Measurements from ENCODE around the gene GPX1.
A peak's percentile ranks its signal among the peaks of the same experiment; 100 is the strongest.
"Not testable (repeated sequence)": the region's sequence is repeated elsewhere in the genome, so short reads cannot be mapped to it uniquely, and the experiment has no call there.

Gene GPX1

DNA sequence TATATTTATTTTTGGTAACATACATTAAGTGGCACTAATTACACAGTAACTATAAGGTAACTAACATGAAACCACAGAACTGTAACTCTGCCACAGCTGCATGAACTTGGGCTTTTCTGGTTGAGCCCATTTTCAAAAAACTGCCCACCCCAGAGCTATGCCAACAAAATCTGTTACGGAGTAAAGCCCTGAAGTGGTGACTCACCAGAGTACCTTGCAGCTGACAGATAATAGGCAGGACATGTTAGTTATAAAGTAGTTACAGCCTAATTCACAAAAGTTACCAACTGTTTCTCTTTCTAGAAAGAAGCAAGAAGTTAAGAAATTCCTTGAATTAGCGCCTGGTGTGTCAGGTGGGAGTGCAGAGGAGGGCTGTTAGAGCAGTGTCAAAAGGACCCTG is 1.5 kb upstream of the GPX1 start:
- TF ChIP-seq, protein P1, sequence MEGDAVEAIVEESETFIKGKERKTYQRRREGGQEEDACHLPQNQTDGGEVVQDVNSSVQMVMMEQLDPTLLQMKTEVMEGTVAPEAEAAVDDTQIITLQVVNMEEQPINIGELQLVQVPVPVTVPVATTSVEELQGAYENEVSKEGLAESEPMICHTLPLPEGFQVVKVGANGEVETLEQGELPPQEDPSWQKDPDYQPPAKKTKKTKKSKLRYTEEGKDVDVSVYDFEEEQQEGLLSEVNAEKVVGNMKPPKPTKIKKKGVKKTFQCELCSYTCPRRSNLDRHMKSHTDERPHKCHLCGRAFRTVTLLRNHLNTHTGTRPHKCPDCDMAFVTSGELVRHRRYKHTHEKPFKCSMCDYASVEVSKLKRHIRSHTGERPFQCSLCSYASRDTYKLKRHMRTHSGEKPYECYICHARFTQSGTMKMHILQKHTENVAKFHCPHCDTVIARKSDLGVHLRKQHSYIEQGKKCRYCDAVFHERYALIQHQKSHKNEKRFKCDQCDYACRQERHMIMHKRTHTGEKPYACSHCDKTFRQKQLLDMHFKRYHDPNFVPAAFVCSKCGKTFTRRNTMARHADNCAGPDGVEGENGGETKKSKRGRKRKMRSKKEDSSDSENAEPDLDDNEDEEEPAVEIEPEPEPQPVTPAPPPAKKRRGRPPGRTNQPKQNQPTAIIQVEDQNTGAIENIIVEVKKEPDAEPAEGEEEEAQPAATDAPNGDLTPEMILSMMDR (IDR thresholded peaks at IDR 0.05; ENCODE audit: control extremely low read depth, extremely low read depth, low read depth, missing control alignments), result no peak
- DNase-seq (ENCODE audit: extremely low spot score), result no peak
- CTCF ChIA-PET, result interaction anchor here (1.3 to 1.6 kb wide), 4 partner anchors 10 to 20 kb away, joined by 3 to 8 read pairs (median 7); partner anchors contain the start of gene USP4
- POLR2A ChIA-PET, result interaction anchor here (0.6 to 1.4 kb wide), 3 partner anchors 20 to 52 kb away, joined by 3 to 8 read pairs (median 5); partner anchors contain the start of genes RHOA, TCTA and USP4

DNA sequence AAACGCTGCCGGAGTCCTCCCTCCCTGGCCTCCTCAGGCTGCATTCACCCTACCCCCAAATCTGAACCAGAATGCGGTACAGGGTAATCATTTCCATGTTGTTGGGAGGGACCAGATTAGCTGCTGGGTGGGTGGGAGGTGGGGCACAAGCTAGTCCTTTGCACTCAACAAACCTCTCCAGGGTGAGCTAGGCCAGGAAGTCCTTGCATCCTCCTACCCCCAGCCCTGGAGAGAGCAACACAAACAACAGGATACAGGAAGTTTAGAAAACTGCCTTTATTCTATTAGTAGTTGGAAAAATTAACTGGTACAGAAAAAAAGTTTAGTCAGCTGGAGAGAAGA is 702 bp upstream of the GPX1 start:
- ChIA-PET CTCF (interaction anchor here (1.2 to 1.3 kb wide), 3 partner anchors 9 to 19 kb away, joined by 3 to 8 read pairs (median 7); partner anchors contain the start of gene USP4), POLR2A (interaction anchor here (0.6 to 2.1 kb wide), 5 partner anchors 14 to 53 kb away, joined by 3 to 11 read pairs (median 5); partner anchors contain the start of genes RHOA, TCTA and USP4)
- TF ChIP-seq, protein P1 (IDR thresholded peaks at IDR 0.05; ENCODE audit: control extremely low read depth, extremely low read depth, low read depth, missing control alignments), result no peak
- peak; percentile 34 for DNase-seq (ENCODE audit: extremely low spot score)

DNA sequence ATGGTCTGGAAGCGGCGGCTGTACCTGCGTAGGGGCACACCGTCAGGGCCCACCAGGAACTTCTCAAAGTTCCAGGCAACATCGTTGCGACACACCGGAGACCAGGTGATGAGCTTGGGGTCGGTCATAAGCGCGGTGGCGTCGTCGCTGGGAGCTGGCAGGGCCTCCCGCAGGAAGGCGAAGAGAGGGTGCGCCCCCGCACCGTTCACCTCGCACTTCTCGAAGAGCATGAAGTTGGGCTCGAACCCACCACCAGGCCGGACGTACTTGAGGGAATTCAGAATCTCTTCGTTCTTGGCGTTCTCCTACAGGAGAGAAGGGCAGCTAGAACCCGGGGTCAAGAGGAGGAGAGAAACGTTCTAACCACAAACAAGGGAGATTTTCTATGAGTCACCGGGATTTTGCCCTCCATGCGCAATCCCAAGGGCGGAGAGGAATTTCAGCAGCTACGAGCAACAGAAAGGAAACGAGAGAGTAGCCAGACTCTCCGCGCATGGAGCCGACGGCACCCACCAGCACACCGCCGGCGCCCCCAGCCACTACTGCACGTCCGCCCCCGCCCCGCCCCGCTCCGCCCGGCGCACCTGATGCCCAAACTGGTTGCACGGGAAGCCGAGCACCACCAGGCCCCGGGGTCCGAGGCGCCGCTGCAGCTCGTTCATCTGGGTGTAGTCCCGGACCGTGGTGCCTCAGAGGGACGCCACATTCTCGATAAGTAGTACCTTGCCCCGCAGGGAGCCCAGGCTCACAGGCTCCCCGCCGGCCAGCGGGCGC is 523 bp downstream of the GPX1 start:
- CTCF ChIA-PET, result interaction anchor here (0.9 to 1.2 kb wide), 4 partner anchors 9 to 263 kb away, joined by 3 to 4 read pairs (median 3); partner anchors contain the start of genes QRICH1 and USP4
- POLR2A ChIA-PET, result interaction anchor here (0.6 to 3.1 kb wide), 4 partner anchors 13 to 479 kb away, joined by 3 to 22 read pairs (median 8); partner anchors contain the start of gene USP4
- DNase-seq (ENCODE audit: extremely low spot score), result not testable (repeated sequence)

DNA sequence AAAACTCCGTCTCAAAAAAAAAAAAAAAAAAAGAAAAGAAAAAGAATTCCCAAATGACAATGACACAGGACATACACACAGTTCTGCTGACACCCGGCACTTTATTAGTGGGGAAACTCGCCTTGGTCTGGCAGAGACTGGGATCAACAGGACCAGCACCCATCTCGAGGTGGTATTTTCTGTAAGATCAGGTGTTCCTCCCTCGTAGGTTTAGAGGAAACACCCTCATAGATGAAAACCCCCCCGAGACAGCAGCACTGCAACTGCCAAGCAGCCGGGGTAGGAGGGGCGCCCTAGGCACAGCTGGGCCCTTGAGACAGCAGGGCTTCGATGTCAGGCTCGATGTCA is 1.1 kb downstream of the GPX1 start:
- DNase-seq (ENCODE audit: extremely low spot score), result not testable (repeated sequence)
- ChIA-PET CTCF (interaction anchor here (0.9 to 1.2 kb wide), 3 partner anchors 8 to 263 kb away, joined by 3 to 4 read pairs (median 3); partner anchors contain the start of genes QRICH1 and USP4), POLR2A (interaction anchor here (2.1 to 3.1 kb wide), 2 partner anchors 12 to 17 kb away, joined by 11 to 22 read pairs; partner anchors contain the start of gene USP4)

DNA sequence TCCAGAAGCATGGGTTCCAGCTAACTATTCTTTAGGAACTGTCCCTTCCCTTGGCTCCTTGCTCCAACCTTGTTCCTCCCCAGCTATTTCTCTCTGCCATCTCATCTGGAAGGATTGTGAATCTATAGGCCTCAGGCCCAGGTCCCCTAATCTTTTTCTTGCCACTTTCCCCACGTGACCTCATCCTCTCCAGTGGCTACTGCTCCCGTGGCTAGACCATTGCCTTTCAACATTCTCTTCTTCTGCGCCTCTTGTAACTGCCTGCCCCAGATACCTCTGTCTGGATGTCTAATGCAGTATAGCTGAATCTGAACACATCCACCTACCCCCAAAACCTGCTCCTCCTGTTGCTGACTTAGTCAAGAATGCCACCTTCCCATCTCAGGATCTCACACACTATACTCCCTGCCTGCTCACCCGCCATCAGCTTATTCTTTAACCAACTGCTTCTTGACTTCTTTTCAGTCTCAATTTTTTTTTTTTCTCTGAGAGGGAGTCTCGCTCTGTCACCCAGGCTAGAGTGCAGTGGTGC is 5.2 kb downstream of the GPX1 start:
- ChIA-PET CTCF (interaction anchor here (1.2 to 5.9 kb wide), 3 partner anchors 10 to 97 kb away, joined by 3 to 37 read pairs (median 3); partner anchors contain the start of gene USP4), POLR2A (interaction anchor here (0.7 to 1.5 kb wide), 2 partner anchors 13 to 232 kb away, joined by 3 to 8 read pairs; partner anchors contain the start of genes USP19 and USP4)
- DNase-seq (ENCODE audit: extremely low spot score), result no peak
- TF ChIP-seq, protein P1 (IDR thresholded peaks at IDR 0.05; ENCODE audit: control extremely low read depth, extremely low read depth, low read depth, missing control alignments), result no peak

DNA sequence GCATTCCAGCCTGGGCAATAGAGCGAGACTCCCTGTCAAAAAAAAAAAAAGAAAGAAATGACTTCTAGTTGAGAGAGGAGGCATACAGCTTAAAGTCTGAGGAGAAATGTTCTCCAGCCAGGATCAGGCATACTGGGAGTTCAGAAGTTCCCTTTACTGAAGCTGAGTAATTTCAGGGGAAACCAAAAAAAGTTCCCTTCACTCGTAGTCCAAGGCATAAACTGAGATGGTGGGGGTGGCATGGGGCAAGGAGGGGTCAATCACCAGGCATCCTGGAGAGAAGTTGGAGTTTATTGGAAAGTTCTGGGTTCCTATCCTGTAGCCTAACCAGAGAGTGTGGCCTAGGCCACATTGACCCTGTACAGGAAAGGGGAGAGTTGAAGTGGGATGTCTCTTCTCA is 5.9 kb downstream of the GPX1 start:
- TF ChIP-seq, protein P1 (IDR thresholded peaks at IDR 0.05; ENCODE audit: control extremely low read depth, extremely low read depth, low read depth, missing control alignments), result no peak
- no peak for DNase-seq (ENCODE audit: extremely low spot score)
- ChIA-PET CTCF (interaction anchor here (1.2 to 5.9 kb wide), 4 partner anchors 11 to 97 kb away, joined by 3 to 37 read pairs (median 4); partner anchors contain the start of gene USP4), POLR2A (interaction anchor here (0.7 to 1.5 kb wide), 2 partner anchors 12 to 232 kb away, joined by 3 to 8 read pairs; partner anchors contain the start of genes USP19 and USP4)

DNA sequence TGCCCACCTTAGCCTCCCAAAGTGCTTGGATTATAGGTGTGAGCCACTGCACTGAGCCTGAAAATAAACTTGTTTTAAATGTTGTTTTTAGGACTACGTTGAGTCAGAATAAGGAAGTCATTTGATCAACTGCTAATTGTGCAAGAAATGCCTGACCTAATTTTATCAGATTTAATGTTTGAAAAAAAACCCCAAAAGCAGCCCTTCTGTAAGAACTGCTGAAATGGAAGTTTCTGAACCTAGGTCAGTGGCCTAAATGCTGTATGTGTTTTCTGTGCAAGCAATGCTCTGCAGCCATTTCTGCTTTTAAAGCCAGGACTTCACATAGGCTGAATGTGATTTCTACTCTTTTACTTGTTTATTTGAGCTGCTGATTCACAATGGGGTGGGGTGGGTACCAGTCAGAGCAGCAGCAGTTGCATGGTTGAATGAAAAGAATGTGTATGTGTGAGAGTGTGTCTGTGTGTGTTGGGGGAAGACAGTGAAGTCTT is 6.6 kb downstream of the GPX1 start:
- DNase-seq (ENCODE audit: extremely low spot score), result no peak
- POLR2A ChIA-PET, result interaction anchor here (1.5 kb wide), 1 partner anchor 11 kb away, joined by 8 read pairs; the partner anchor contains the start of gene USP4
- TF ChIP-seq, protein P1 (IDR thresholded peaks at IDR 0.05; ENCODE audit: control extremely low read depth, extremely low read depth, low read depth, missing control alignments), result no peak
- CTCF ChIA-PET, result interaction anchor here (1.3 to 5.9 kb wide), 3 partner anchors 11 to 58 kb away, joined by 3 to 37 read pairs (median 5); partner anchors contain the start of gene USP4
